ACHN (cell line): Measurements from ENCODE around the gene RPL29.
A peak's percentile ranks its signal among the peaks of the same experiment; 100 is the strongest.
"Not testable (repeated sequence)": the region's sequence is repeated elsewhere in the genome, so short reads cannot be mapped to it uniquely, and the experiment has no call there.

Experiments used
- DNase-seq: peaks from one replicate; pipeline ENCODE4 v3.0.0-alpha.2; 2015
- in situ Hi-C: cut with HindIII; loops from 2 replicates; pipeline ENCODE4 v1.10.0; 2017; ENCODE audit warnings: low sequenced_read_pairs, low pct_ligation_motif_present, low pct_unique_long_range_greater_than_20kb

RPL29 gene

DNA sequence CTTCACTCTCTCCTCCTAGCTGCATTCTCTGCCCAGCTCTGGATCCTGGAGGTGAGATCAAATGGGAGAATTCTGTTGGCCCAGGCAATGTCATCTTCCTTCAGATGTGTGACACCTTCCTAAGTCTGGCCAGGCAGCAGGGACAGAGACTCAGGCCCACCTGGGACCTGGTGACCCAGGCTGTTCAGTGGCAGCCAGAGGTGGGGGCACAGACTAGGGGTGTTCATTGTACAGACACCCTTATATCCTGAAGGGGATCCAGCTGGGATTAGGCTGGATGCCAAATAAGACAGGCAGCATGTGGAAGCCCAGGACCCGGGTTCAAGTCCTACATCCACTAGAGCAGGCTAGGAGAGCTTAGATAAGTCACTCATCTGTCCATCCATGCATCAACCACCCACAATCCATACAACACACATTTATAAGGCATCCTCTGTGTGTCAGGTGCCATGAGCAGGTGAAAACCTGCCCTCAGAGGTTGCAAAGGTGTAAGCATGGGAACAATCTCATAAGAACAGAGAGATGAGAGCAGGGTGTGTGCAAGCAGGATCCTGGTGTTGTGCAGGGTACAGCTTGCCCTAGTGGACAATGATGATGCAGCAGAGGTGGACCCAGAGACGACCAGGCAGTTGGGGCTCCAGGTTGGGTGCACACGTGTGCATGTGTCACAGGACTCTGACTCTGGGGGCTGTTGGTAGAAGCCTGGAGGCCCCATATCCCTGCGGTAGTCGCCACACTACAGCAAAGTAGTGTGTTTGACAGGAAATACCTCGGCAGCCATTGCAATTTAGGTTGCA, 18.3 kb upstream of the RPL29 start:
- in situ Hi-C loops, result no loop called here
- DNase-seq, result no peak

GRCh38 chr3:52012699-52013098, 17.0 kb upstream of the RPL29 start:
- in situ Hi-C loops, result no loop called here
- no peak for DNase-seq

- in situ Hi-C loops, result no loop called here
- no peak for DNase-seq
These were observed 14.7 kb upstream of the RPL29 start for GRCh38 chr3:52010431-52010830.

DNA sequence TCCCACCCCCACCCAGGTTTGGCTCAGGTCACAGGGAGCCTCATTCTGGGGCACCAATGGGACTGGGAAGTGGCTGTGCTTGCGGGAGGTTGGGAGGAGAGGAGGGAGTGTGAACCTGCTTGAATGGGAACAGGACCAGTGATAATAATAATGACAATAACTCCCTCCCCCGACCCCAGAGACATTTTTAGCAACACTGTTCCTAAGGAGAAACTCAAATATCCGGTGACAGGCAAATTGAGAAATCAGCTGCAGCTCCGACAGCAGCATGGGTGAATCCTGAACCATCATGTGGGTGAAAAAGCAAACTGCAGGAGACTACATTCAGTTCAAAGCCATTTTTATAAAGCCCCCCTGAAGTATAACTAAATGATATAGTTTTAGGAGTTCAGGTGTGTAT, 11.6 kb upstream of the RPL29 start:
- in situ Hi-C loops, result no loop called here
- DNase-seq, result no peak

GRCh38 chr3:52006820-52007133, 11.1 kb upstream of the RPL29 start:
- in situ Hi-C loops, result no loop called here
- DNase-seq, result no peak

DNA sequence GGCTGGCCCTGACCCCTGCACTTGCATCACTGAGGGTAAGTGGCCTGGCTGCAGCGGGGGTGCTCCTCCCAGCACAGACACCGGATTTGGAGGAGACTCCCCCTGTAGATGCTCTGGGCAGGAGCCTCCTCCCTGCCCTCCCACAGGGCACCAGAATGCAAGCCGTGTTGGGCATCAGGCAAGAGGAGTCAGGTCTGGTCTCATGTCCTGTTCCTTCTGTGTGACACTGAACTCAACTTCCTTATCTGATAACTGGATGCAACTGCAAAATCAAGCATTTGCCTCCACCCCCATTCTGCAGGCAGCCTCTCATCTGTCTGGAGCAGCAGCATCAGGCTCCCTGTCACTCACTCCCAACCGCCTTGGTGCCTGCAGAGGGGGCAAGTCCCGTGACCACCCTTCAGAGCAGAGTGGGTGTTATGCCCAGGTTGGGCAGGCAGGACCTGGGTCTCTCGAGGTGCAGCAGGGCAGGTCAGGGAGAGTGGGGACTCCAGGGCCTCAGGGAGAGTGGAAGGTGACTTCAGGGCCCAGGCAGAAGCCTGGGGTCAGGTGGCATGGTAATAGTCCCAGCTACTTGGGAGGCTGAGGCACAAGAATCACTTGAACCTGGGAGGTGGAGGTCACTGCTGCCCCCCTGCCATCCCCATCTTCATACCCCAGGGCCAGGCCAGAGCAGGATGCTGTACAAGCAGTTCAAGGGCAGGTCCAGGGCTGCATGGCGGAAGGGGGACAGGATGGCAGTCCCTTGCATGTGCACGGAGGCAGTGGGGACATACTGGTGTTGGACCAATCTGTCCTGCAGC, 10.5 kb upstream of the RPL29 start:
- in situ Hi-C loops, result no loop called here
- DNase-seq, result no peak

DNA sequence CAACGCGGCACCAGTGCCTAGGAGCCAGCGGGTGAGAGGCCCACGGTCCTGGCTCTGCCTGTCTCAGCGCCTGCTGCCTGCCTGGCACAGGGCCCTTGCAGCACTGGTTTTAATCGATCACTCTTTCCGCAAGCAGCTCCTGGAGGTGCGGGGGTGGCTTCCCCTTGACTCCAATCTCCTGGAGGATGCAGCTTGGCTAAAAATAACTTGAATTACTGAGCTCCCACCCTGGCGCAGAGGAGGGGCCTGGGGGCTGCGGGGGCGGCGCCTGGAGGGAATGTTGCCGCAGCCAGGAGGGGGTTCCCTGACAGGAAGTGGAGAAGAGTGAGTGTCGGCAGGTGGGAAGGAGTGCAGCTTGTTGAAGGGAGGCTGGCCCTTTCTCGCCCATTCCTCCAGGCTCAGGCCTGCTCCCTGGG, 9.9 kb upstream of the RPL29 start:
- in situ Hi-C loops, result no loop called here
- DNase-seq, result no peak

DNA sequence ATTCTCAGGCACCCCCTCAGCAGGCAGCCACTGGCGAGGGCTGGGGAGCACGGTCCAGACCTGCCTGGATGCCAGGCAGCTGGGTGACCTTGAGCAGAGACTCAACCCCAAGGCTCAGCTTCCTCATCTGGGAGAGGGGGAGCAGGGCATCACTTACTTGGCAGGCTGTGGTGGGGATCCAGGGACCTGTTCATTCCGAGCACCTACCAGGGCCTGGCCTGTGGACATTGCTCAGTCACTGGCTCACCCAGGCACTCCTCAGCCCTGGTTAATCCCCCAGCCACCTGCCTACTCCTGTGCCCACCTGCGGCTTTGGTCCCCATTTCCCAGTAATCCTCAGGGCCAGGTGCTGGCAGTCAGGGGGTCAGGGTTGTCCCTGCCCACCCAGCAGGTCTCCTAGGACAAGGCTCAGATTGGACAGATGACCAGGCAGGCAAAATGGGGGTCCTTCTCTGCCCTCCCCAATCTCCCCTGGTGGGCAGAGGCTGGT, 9.3 kb upstream of the RPL29 start:
- no peak for DNase-seq
- in situ Hi-C loops, result no loop called here

GRCh38 chr3:52004163-52004787, 8.6 kb upstream of the RPL29 start:
- DNase-seq, result no peak
- in situ Hi-C loops, result no loop called here

GRCh38 chr3:52002748-52003147, 7.1 kb upstream of the RPL29 start:
- in situ Hi-C loops, result no loop called here
- no peak for DNase-seq

GRCh38 chr3:52001443-52001974, 5.8 kb upstream of the RPL29 start:
- peak; percentile 59 for DNase-seq
- in situ Hi-C loops, result no loop called here

- in situ Hi-C loops, result no loop called here
- no peak for DNase-seq
These were observed 4.2 kb upstream of the RPL29 start for GRCh38 chr3:51999846-52000245.

DNA sequence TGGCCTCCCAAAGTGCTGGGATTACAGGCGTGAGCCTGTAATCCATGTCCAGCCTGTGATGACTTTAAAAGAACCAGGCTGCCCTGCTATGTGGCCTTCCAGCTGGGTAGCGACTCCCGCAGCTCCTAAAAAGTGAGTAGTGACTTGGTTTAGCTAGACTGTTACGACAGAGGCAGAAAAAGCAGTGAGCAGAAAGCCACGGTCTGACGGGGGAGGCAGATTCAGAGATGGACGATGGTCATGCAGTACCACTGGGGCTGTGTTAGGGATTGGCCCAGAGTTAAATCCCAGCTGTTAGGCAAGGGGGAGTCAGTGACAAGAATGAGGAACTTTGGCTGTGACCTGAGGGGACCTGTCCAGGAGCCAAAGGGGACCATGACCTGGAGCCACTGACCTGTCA, 3.1 kb upstream of the RPL29 start:
- DNase-seq, result no peak
- in situ Hi-C loops, result no loop called here

DNA sequence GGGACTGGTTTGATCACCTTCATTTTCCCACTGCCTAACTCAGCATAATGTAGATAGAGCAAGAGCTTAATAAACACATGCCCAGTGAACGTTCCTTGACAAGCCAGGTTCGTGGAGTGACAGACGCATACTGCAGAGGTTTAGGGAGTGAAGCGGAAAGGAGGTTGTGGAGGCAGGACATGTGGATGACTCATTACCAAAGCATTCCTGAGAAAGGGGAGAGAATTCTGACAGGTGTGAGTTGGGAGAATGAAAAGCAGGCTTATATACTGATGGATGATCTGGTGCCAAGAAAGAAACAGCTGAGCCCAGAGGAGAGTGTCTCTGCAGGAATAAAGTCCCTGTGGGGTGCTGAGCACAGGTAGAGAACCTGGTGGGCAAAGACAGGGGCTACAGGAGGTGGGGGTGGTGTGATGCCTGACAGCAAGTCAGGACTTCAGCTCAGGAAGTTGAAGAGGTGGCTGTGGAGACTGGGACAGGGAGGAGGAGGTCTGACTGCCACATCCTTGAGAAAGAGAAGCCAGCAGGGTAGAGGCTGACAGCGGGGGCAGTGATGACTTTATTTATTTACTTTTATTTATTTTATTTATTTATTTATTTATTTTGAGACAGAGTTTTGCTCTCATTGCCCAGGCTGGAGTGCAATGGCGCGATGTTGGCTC, 2.4 kb upstream of the RPL29 start:
- in situ Hi-C loops, result no loop called here
- peak; percentile 59 for DNase-seq

DNA sequence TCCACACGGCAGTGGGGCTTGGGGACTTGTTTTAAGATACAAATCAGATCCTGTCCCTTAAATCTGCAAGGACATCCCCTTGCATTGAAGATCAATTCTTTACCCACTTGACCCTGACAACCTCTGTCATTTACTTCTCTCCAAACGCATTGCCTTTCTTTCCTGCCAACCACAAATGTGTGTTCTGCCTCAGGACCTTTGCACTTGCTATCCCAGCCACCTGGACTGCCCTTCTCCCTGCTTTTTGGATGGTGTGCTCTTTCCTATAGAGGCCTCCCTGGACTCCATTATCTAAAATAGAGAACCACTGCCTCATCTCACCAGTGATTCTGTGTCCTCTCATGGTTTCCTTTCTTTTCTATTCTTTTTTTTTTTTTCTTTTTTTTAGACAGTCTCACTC, 1.5 kb upstream of the RPL29 start:
- in situ Hi-C loops, result no loop called here
- DNase-seq, result no peak

DNA sequence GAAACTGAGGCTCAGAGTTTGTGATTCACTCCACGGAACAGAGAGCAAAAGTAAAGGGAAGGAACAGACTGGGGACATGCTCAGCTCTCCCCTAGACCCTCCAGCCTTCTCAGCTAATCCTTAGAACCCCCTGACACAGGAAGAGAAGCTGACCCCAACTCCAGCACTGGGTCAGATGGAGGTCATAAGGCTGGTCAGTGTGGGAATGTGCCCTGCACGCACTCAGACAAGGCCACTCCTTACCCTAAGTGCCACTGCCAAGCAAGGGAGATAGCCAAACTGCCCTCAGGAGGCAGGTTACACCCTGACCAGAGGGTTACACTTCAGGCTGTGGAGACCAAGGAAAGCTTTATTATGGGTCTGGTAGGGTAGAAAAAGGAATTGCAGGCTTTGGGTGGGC, 1.2 kb downstream of the RPL29 start:
- no peak for DNase-seq
- in situ Hi-C loops, result no loop called here

- DNase-seq, in situ Hi-C loops: not testable (repeated sequence)
These were observed 2.0 kb downstream of the RPL29 start for GRCh38 chr3:51993657-51994056.

DNA sequence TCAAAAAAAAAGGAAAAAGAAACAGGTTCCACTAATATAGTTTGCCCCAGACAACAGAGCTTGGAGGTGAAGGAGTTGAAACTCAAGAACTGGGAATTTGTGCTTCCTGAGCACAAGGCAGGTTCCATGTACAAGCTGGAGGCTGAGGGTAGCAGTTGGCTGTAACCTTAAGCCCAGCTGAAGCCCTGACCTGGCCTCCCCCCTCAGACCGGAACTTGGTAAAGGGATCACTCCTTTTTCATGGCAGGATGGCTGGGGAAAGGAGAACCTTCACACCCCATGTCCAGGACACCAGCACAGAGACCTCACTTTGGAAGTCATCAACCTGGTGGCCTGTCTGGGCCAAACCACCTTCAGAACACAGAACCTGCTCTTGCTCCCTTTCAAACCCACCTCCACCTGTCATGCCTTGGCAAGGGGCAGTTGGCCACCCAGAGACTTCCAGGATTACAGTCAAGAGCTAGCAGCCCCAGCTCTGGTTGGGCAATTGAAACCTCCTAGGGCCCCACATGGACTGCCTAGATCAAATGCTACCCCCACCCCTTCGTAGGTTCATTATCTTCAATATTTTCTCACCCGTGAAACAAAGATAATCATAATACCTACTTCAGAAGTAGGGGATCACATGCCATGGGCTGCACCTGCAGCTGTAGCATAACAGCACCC, 3.5 kb downstream of the RPL29 start:
- DNase-seq, result no peak
- in situ Hi-C loops, result no loop called here
